IMR-90 (cell line): Measurements from ENCODE around the gene PPP1CA. TPM values are rescaled to one million over a fixed set of nuclear protein-coding genes. Genes with fewer than 3 reads are reported as not detected.
A peak's percentile ranks its signal among the peaks of the same experiment; 100 is the strongest.

Experiments used
- ATAC-seq: fragments of 200-7000 bp; cut with Tn5 transposase; 2 replicates; pipeline ENCODE4 v1.9.1; 2020; ENCODE audit warnings: low read depth, mild to moderate bottlenecking, moderate library complexity
- BruUV-seq: library from RNA; stranded (reverse); fragments of 400-500 nt; replicated peaks from 2 replicates; lab custom pipeline; 2021; lab: Mats Ljungman, UMichigan
- CTCF ChIA-PET: fragments of 300-600 bp; formaldehyde crosslinking; extraction: SDS; loops from one replicate; lab custom pipeline; 2021; ENCODE audit warnings: antibody characterized with exemption; lab: Yijun Ruan, JAX
- POLR2A ChIA-PET: fragments of 300-600 bp; sonication (Branson Sonifier 250); formaldehyde crosslinking; loops from one replicate; lab custom pipeline; 2022; ENCODE audit warnings: antibody characterized with exemption; ENCODE audit not compliant: unreplicated experiment; lab: Charles Lee
- DNase-seq: peaks from one replicate; pipeline ENCODE4 v3.0.0; 2013
- H2AFZ ChIP-seq: replicated peaks from 2 replicates; pipeline ENCODE3; 2013; ENCODE audit warnings: low read length, mild to moderate bottlenecking; ENCODE audit not compliant: poor library complexity
- H2AK5ac ChIP-seq: 2 replicates; pipeline ENCODE4 v1.6.1; 2013; ENCODE audit warnings: low read depth, low read length, inconsistent platforms
- H2AK9ac ChIP-seq: replicated peaks from 2 replicates; pipeline ENCODE3; 2013; ENCODE audit warnings: mild to moderate bottlenecking, low read depth, low read length, moderate library complexity; ENCODE audit not compliant: poor library complexity
- H2BK120ac ChIP-seq: 2 replicates; pipeline ENCODE4 v1.6.1; 2013; ENCODE audit warnings: low read depth, low read length, inconsistent platforms
- H2BK15ac ChIP-seq: 3 replicates; pipeline ENCODE4 v1.6.1; 2013; ENCODE audit warnings: low read depth, low read length, inconsistent platforms
- H2BK20ac ChIP-seq: 2 replicates; pipeline ENCODE4 v1.6.1; 2013; ENCODE audit warnings: low read depth, mild to moderate bottlenecking, inconsistent platforms, low read length, moderate library complexity
- H2BK5ac ChIP-seq: 2 replicates; pipeline ENCODE4 v1.6.1; 2013; ENCODE audit warnings: mild to moderate bottlenecking, low read depth, low read length, inconsistent platforms; ENCODE audit not compliant: poor library complexity, severe bottlenecking
- H3K14ac ChIP-seq: replicated peaks from 2 replicates; pipeline ENCODE4 v1.6.1; 2013; ENCODE audit warnings: low read depth, low read length, inconsistent platforms
- H3K18ac ChIP-seq: 2 replicates; pipeline ENCODE4 v1.6.1; 2013; ENCODE audit warnings: low read depth, low read length, control low read depth
- H3K23ac ChIP-seq: 2 replicates; pipeline ENCODE4 v1.6.1; 2013; ENCODE audit warnings: low read depth, low read length, inconsistent platforms
- H3K27ac ChIP-seq: 2 replicates; pipeline ENCODE4 v1.5.1; 2013; ENCODE audit warnings: mild to moderate bottlenecking, control low read depth, low read length; ENCODE audit not compliant: insufficient read depth
- H3K27me3 ChIP-seq: 2 replicates; pipeline ENCODE4 v1.6.1; 2013; ENCODE audit warnings: low read length; ENCODE audit not compliant: control insufficient read depth, insufficient read depth
- H3K36me3 ChIP-seq: 2 replicates; pipeline ENCODE4 v1.6.1; 2013; ENCODE audit warnings: low read length, mixed read lengths; ENCODE audit not compliant: control insufficient read depth, insufficient read depth
- H3K4ac ChIP-seq: 2 replicates; pipeline ENCODE4 v1.6.1; 2013; ENCODE audit warnings: low read depth, low read length, inconsistent platforms
- H3K4me1 ChIP-seq: 2 replicates; pipeline ENCODE4 v1.6.1; 2013; ENCODE audit warnings: low read length, mixed read lengths; ENCODE audit not compliant: control insufficient read depth, insufficient read depth
- H3K4me2 ChIP-seq: 2 replicates; pipeline ENCODE4 v1.6.1; 2013; ENCODE audit warnings: low read depth, mild to moderate bottlenecking, control low read depth, low read length, moderate library complexity
- H3K4me3 ChIP-seq: 2 replicates; pipeline ENCODE4 v1.5.1; 2013; ENCODE audit warnings: low read depth, mild to moderate bottlenecking, control low read depth, low read length, moderate library complexity; ENCODE audit not compliant: insufficient read depth
- H3K56ac ChIP-seq: 2 replicates; pipeline ENCODE4 v1.6.1; 2013; ENCODE audit warnings: low read length, inconsistent platforms; ENCODE audit not compliant: insufficient read depth; ENCODE audit errors: extremely low read depth
- H3K79me1 ChIP-seq, 2 experiments: 2 replicates each; pipeline ENCODE4 v1.6.1; 2013; ENCODE audit warnings: low read length in 2 of 2, inconsistent platforms in 1 of 2, low read depth in 1 of 2
- H3K9ac ChIP-seq: 2 replicates; pipeline ENCODE4 v1.6.1; 2013; ENCODE audit warnings: low read depth, low read length, control low read depth
- H3K9me1 ChIP-seq: 2 replicates; pipeline ENCODE4 v1.6.1; 2013; ENCODE audit warnings: low read length, inconsistent platforms; ENCODE audit not compliant: insufficient read depth
- H3K9me3 ChIP-seq: 2 replicates; pipeline ENCODE4 v1.6.1; 2013; ENCODE audit warnings: low read length; ENCODE audit not compliant: control insufficient read depth, insufficient read depth
- H4K20me1 ChIP-seq: 2 replicates; pipeline ENCODE4 v1.6.1; 2013; ENCODE audit warnings: low read length, inconsistent platforms; ENCODE audit not compliant: insufficient read depth
- H4K5ac ChIP-seq: 2 replicates; pipeline ENCODE4 v1.6.1; 2013; ENCODE audit warnings: mild to moderate bottlenecking, low read depth, low read length, control low read depth
- H4K8ac ChIP-seq, 2 experiments: 2 replicates each; pipeline ENCODE4 v1.6.1; 2013; ENCODE audit warnings: low read depth in 2 of 2, low read length in 2 of 2, control low read depth in 1 of 2, inconsistent platforms in 1 of 2
- H4K91ac ChIP-seq: 2 replicates; pipeline ENCODE4 v1.6.1; 2013; ENCODE audit warnings: low read depth, low read length, inconsistent platforms; ENCODE audit not compliant: insufficient read depth
- BHLHE40 ChIP-seq: fragments of 150-350 bp; IDR thresholded peaks from 2 replicates; pipeline ENCODE4 v1.6.1; 2016; ENCODE audit warnings: mild to moderate bottlenecking, low read depth, low read length
- CEBPB ChIP-seq: IDR thresholded peaks from 2 replicates; pipeline ENCODE4 v1.6.1; 2012; ENCODE audit warnings: low read depth, low read length, improper control_type of control experiment
- CHD1 ChIP-seq: IDR thresholded peaks from 2 replicates; pipeline ENCODE4 v1.6.1; 2012; ENCODE audit warnings: low read depth, low read length, improper control_type of control experiment
- CTCF ChIP-seq: conservative IDR thresholded peaks from 2 replicates; pipeline ENCODE4 v1.5.1; 2012; ENCODE audit warnings: mild to moderate bottlenecking, low read depth, low read length, improper control_type of control experiment
- FOS ChIP-seq: fragments of 150-350 bp; IDR thresholded peaks from 2 replicates; pipeline ENCODE4 v1.6.1; 2016; ENCODE audit warnings: low read depth, low read length
- MAFK ChIP-seq: IDR thresholded peaks from 2 replicates; pipeline ENCODE4 v1.6.1; 2012; ENCODE audit warnings: low read depth, low read length, improper control_type of control experiment
- MXI1 ChIP-seq: IDR thresholded peaks from 2 replicates; pipeline ENCODE4 v1.6.1; 2012; ENCODE audit warnings: low read depth, mild to moderate bottlenecking, low read length, moderate library complexity, borderline replicate concordance
- NFE2L2 ChIP-seq: fragments of 150-350 bp; IDR thresholded peaks from 2 replicates; pipeline ENCODE4 v1.6.1; 2016; ENCODE audit warnings: low read depth, mild to moderate bottlenecking, low read length
- POLR2A ChIP-seq: IDR thresholded peaks from 2 replicates; pipeline ENCODE4 v1.6.1; 2012; ENCODE audit warnings: mild to moderate bottlenecking, low read depth, low read length
- RAD21 ChIP-seq: IDR thresholded peaks from 2 replicates; pipeline ENCODE4 v1.6.1; 2012; ENCODE audit warnings: low read length, improper control_type of control experiment
- RCOR1 ChIP-seq: IDR thresholded peaks from 2 replicates; pipeline ENCODE4 v1.6.1; 2012; ENCODE audit warnings: mild to moderate bottlenecking, low read length, improper control_type of control experiment; ENCODE audit not compliant: insufficient replicate concordance
- RFX5 ChIP-seq: IDR thresholded peaks from 2 replicates; pipeline ENCODE4 v1.8.0; 2012; ENCODE audit warnings: low read depth, mild to moderate bottlenecking, low read length, moderate library complexity
- SMC3 ChIP-seq: fragments of 150-350 bp; IDR thresholded peaks from 2 replicates; pipeline ENCODE4 v1.6.1; 2016; ENCODE audit warnings: low read depth, mild to moderate bottlenecking, antibody characterized with exemption, low read length, moderate library complexity
- USF2 ChIP-seq: fragments of 150-350 bp; IDR thresholded peaks from 2 replicates; pipeline ENCODE4 v1.6.1; 2017; ENCODE audit warnings: mild to moderate bottlenecking, antibody characterized with exemption, low read length, low read depth
- WGBS, 2 experiments: methylation state at CpG; one replicate each; pipeline versions ENCODE4 v1.1.5 to v1.1.7; 2013; ENCODE audit warnings: missing lambda C conversion rate in 2 of 2; ENCODE audit not compliant: insufficient read length in 1 of 2; ENCODE audit errors: extremely low coverage in 2 of 2; 5-methylcytosine and 5-hydroxymethylcytosine counted together
- dilution Hi-C: fragments of 300-500 bp; cut with HindIII; formaldehyde crosslinking; loops from one replicate; pipeline ENCODE4 v1.14.3; 2018; ENCODE audit warnings: low sequenced_read_pairs; ENCODE audit not compliant: unreplicated experiment
- in situ Hi-C: fragments of 300-500 bp; cut with MboI; formaldehyde crosslinking; loops from 3 replicates; pipeline ENCODE4 v1.14.3; 2019; ENCODE audit warnings: low sequenced_read_pairs, inconsistent platforms, mixed read lengths
- intact Hi-C: fragments of 100-400 bp; cut with micrococcal nuclease; formaldehyde crosslinking; loops from 2 replicates; pipeline ENCODE4 v1.10.0; 2022
- polyA plus RNA-seq, 3 experiments: library from polyadenylated mRNA; depleted of rRNA; stranded (reverse); fragments of >200 nt; gene quantifications; 2 replicates each; pipeline ENCODE4 v1.2.3, GENCODE V29; 2012; ENCODE audit warnings: low replicate concordance in 1 of 3
- total RNA-seq: library from RNA; depleted of rRNA; stranded (reverse); fragments of >200 nt; gene quantifications from 2 replicates; pipeline ENCODE4 v1.2.3, GENCODE V29; 2012

Gene PPP1CA
- total and polyA plus RNA-seq, 2 of the 4 experiments (the other 2 are of a cell fraction) = 228 to 313 TPM

- peak overlapping the region; percentile 99 for H2AK5ac ChIP-seq
- dilution Hi-C loops (no loop called here), in situ Hi-C loops (no loop called here), intact Hi-C loops (no loop called here)
- peaks cover 42% of the 10 kb centered on the region for H3K4me1 ChIP-seq
- H2BK120ac ChIP-seq = peak overlapping the region; percentile 95
- ChIA-PET CTCF (interaction anchor here (1.0 to 10.1 kb wide), 3 partner anchors 8 to 25 kb away, joined by 4 to 128 read pairs (median 11); no protein-coding TSS in a partner anchor), POLR2A (interaction anchor here (0.5 to 1.5 kb wide), 3 partner anchors 10 to 40 kb away, joined by 3 to 5 read pairs (median 3); partner anchors contain the start of gene RAD9A)
- peak overlapping the region; percentile 77 to 98 for H4K8ac ChIP-seq
- no peaks in the 10 kb centered on the region for H3K27me3 ChIP-seq
- peak overlapping the region; percentile 88 for H2BK20ac ChIP-seq
- peak overlapping the region; percentile 99 for H2AK9ac ChIP-seq
- H3K4ac ChIP-seq = peak overlapping the region; percentile 99
- peak overlapping the region; percentile 65 for H3K9ac ChIP-seq
- BruUV-seq = no TSS peak
- peak overlapping the region; percentile 37 for H3K4me3 ChIP-seq
- H2BK5ac ChIP-seq = peak overlapping the region; percentile 97
- peak overlapping the region; percentile 93 for H2AFZ ChIP-seq
- peak overlapping the region; percentile 68 for H3K18ac ChIP-seq
- peak overlapping the region; percentile 91 for H3K27ac ChIP-seq
- H3K4me2 ChIP-seq = peak overlapping the region; percentile 54
- peak overlapping the region; percentile 90 for H3K14ac ChIP-seq
- H3K36me3 ChIP-seq = peaks cover 3% of the 10 kb centered on the region; the same call in 1 of the 2 replicates
- peak overlapping the region; percentile 88 for H2BK15ac ChIP-seq
- WGBS, 2 experiments = no CpG with 5 or more reads among the region's 8 CpGs
- no peaks in the 10 kb centered on the region for H3K9me3 ChIP-seq
- H3K79me1 ChIP-seq = peaks cover 7 to 56% of the 10 kb centered on the region in 2 experiments; a peak in 3 of 4 replicates
- ATAC-seq = peak; percentile 53
- H3K9me1 ChIP-seq = peaks cover 23% of the 10 kb centered on the region
- peak overlapping the region; percentile 85 for H4K5ac ChIP-seq
- peak overlapping the region; percentile 93 for H3K23ac ChIP-seq
- H3K56ac ChIP-seq = peak overlapping the region; percentile 91
- peaks cover 6% of the 10 kb centered on the region for H4K20me1 ChIP-seq
- DNase-seq = peak; percentile 98
- peak overlapping the region; percentile 98 for H4K91ac ChIP-seq
- TF ChIP-seq BHLHE40 (0 out of 2 replicates have a peak, but pooled peaks have one; percentile 40), SMC3 (peak; percentile 17; the same call in 1 of the 2 replicates), FOS (peak; percentile 91), RFX5 (no peak), POLR2A (peak; percentile 15; the same call in 1 of the 2 replicates), MXI1 (no peak), CEBPB (no peak), NFE2L2 (no peak), CHD1 (no peak), MAFK (no peak), RCOR1 (no peak), USF2 (no peak), RAD21 (no peak; the same call in 1 of the 2 replicates), CTCF (peak; percentile 41)
Measured at GRCh38 chr11:67354075-67355022, 47.3 kb downstream of the PPP1CA start.
